Esophagus squamous epithelium (tissue), 5 donors: ENCODE measurements around the gene MICALL2. TPM values are rescaled to one million over a fixed set of nuclear protein-coding genes. Genes with fewer than 3 reads are reported as not detected.

ENCODE experiments used
- DNase-seq: peaks from one replicate; lab custom pipeline; 2025; lab: John Stamatoyannopoulos, UW
- H3K27ac ChIP-seq, 4 donors: fragments of 200-600 bp; sonication (generic); one replicate each; pipeline ENCODE4 v1.5.1; 2016 to 2019; ENCODE audit warnings: mild to moderate bottlenecking in 1 of 4
- H3K27me3 ChIP-seq, 4 donors: fragments of 200-600 bp; sonication (generic); 1 replicate in 3 of 4; 2 replicates in 1 of 4; pipeline versions ENCODE4 v1.5.1 to v1.6.0; 2017 to 2021; ENCODE audit warnings: antibody characterized with exemption in 1 of 4
- H3K36me3 ChIP-seq, 3 donors: fragments of 200-600 bp; sonication (generic); one replicate each; pipeline ENCODE4 v1.5.1; 2016 to 2019
- H3K4me1 ChIP-seq, 3 donors: fragments of 200-600 bp; sonication (generic); one replicate each; pipeline ENCODE4 v1.5.1; 2017 to 2019
- H3K4me3 ChIP-seq, 4 donors: fragments of 200-600 bp; sonication (generic); 1 replicate in 3 of 4; 2 replicates in 1 of 4; pipeline ENCODE4 v1.5.1; 2016 to 2019; ENCODE audit warnings: mild to moderate bottlenecking in 2 of 4, moderate library complexity in 1 of 4
- H3K9me3 ChIP-seq, 3 donors: fragments of 200-600 bp; sonication (generic); one replicate each; pipeline ENCODE4 v1.5.1; 2016 to 2019
- CTCF ChIP-seq, 6 experiments: fragments of 450-650 bp in 4 of 6; fragments of 200-600 bp in 2 of 6; sonication (generic) in 2 of 6; IDR thresholded peaks; one replicate each; pipeline ENCODE4 v1.5.1; 2016 to 2019; ENCODE audit warnings: antibody characterized with exemption in 6 of 6, mild to moderate bottlenecking in 4 of 6, moderate library complexity in 4 of 6
- POLR2A ChIP-seq, 4 donors: fragments of 450-650 bp; IDR thresholded peaks; one replicate each; pipeline ENCODE4 v1.6.1; 2017; ENCODE audit warnings: antibody characterized with exemption in 4 of 4, mild to moderate bottlenecking in 4 of 4, moderate library complexity in 3 of 4
- WGBS, 2 donors: methylation state at CpG; one replicate each; pipeline ENCODE4 v1.1.5; 2018; 5-methylcytosine and 5-hydroxymethylcytosine counted together
- intact Hi-C: fragments of 100-400 bp; cut with DNase I; formaldehyde crosslinking; loops from one replicate; pipeline ENCODE4 v1.15.0; 2022
- total RNA-seq, 4 donors: library from RNA; depleted of rRNA; stranded (reverse); fragments of >200 nt; gene quantifications; one replicate each; pipeline ENCODE4 v1.1.0, GENCODE V29; 2016
- donor health status: DM: yes; HTN: yes; CAD: no.

MICALL2 gene
- total RNA-seq, 4 donors from 2014 or later, result 14.1 to 17.5 (median 16.5) TPM

DNA sequence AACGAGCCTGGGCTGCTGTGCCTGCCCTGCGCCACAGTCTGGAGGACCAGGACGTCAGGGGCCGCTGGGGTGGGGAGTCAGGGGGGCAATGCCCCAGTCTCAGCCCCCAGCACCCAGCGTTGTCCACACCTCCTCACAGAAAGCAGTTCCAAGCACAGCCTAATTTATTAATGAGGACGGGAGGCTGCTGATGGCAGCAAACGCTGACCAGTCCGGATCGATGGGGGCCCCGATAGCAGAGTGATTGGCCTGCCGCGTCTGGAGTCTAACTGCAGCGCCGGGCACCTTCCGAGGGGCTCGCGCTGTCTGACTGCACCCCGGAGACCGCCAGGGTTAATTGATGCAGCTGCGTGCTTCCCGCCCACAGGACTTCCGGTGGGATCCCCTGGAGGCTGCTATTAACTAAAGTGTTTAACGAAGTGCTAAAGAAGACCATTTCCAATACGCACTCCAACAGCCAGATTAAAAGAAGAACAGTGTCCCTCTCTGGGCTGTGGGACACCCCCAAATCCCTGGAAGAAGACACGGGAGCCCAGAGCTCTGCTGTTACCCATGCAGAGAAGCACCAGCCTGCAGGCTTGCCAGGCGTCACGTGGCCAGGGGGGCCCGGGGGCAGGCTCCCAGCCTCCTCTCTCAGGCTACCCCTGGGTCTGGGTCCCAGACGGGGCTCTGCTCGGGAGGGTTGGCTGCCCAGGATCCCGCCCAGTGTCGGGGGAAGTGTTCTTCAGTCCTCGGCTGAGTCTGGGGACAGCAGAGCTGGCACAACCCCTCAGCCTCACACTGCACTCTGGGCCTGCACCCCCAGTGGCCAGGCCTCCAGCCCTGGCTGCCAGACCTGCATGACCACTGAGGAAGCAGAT is 63.8 kb downstream of the MICALL2 start:
- DNase-seq, result no peak
- Histone ChIP-seq H3K4me3 (no peak overlapping the region), H3K4me1 (no peaks in the 10 kb centered on the region), H3K36me3 (no peaks in the 10 kb centered on the region), H3K27ac (no peak overlapping the region), H3K27me3 (peaks cover 0 to 97% (median 0%) of the 10 kb centered on the region in 4 donors), H3K9me3 (peaks cover 0 to 24% (median 12%) of the 10 kb centered on the region in 3 donors)
- intact Hi-C loops, result no loop called here
- TF ChIP-seq CTCF (IDR thresholded peaks at IDR 0.05) (no peak), POLR2A (IDR thresholded peaks at IDR 0.05) (no peak)
- 72 to 77% methylated on average over 15 to 21 of the region's 33 CpGs for WGBS, 2 donors

GRCh38 chr7:1394371-1394770 is 64.9 kb downstream of the MICALL2 start:
- peaks cover 0 to 90% (median 0%) of the 10 kb centered on the region in 4 donors for H3K27me3 ChIP-seq
- WGBS, 2 donors, result 64 to 86% methylated on average over 2 to 3 of the region's 4 CpGs
- no peak overlapping the region for H3K27ac ChIP-seq
- no peaks in the 10 kb centered on the region for H3K36me3 ChIP-seq
- no peak for DNase-seq
- TF ChIP-seq CTCF (IDR thresholded peaks at IDR 0.05) (no peak), POLR2A (IDR thresholded peaks at IDR 0.05) (no peak)
- peaks cover 0 to 24% (median 12%) of the 10 kb centered on the region in 3 donors for H3K9me3 ChIP-seq
- no peaks in the 10 kb centered on the region for H3K4me1 ChIP-seq
- no peak overlapping the region for H3K4me3 ChIP-seq
- intact Hi-C loops, result no loop called here

- no peaks in the 10 kb centered on the region for H3K4me1 ChIP-seq
- no peak overlapping the region for H3K27ac ChIP-seq
- H3K9me3 ChIP-seq, result peaks cover 0 to 24% (median 12%) of the 10 kb centered on the region in 3 donors
- WGBS, 2 donors, result 100% methylated on average over 1 of the region's 7 CpGs; no CpG with 5 or more reads in 1 of the 2 donors
- no peak overlapping the region for H3K4me3 ChIP-seq
- no peaks in the 10 kb centered on the region for H3K36me3 ChIP-seq
- intact Hi-C loops, result no loop called here
- DNase-seq, result no peak
- TF ChIP-seq POLR2A (IDR thresholded peaks at IDR 0.05) (no peak), CTCF (IDR thresholded peaks at IDR 0.05) (no peak)
- peaks cover 0 to 90% (median 0%) of the 10 kb centered on the region in 4 donors for H3K27me3 ChIP-seq
Measured at GRCh38 chr7:1393421-1393820, 65.8 kb downstream of the MICALL2 start.

- H3K27ac ChIP-seq, result no peak overlapping the region
- peaks cover 0 to 90% (median 0%) of the 10 kb centered on the region in 4 donors for H3K27me3 ChIP-seq
- peaks cover 0 to 24% (median 12%) of the 10 kb centered on the region in 3 donors for H3K9me3 ChIP-seq
- H3K4me3 ChIP-seq, result no peak overlapping the region
- intact Hi-C loops, result no loop called here
- no peaks in the 10 kb centered on the region for H3K4me1 ChIP-seq
- TF ChIP-seq CTCF (IDR thresholded peaks at IDR 0.05) (no peak), POLR2A (IDR thresholded peaks at IDR 0.05) (no peak)
- 80% methylated on average over 3 of the region's 4 CpGs; no CpG with 5 or more reads in 1 of the 2 donors for WGBS, 2 donors
- no peak for DNase-seq
- H3K36me3 ChIP-seq, result no peaks in the 10 kb centered on the region
Measured at GRCh38 chr7:1392556-1392955, 66.7 kb downstream of the MICALL2 start.

GRCh38 chr7:1391449-1391848 is 67.8 kb downstream of the MICALL2 start:
- intact Hi-C loops, result no loop called here
- peaks cover 0 to 90% (median 0%) of the 10 kb centered on the region in 4 donors for H3K27me3 ChIP-seq
- TF ChIP-seq POLR2A (IDR thresholded peaks at IDR 0.05) (no peak), CTCF (IDR thresholded peaks at IDR 0.05) (no peak)
- 64 to 81% methylated on average over 4 of the region's 4 CpGs for WGBS, 2 donors
- no peaks in the 10 kb centered on the region for H3K36me3 ChIP-seq
- no peak overlapping the region for H3K4me3 ChIP-seq
- no peaks in the 10 kb centered on the region for H3K4me1 ChIP-seq
- peaks cover 0 to 24% (median 12%) of the 10 kb centered on the region in 3 donors for H3K9me3 ChIP-seq
- H3K27ac ChIP-seq, result no peak overlapping the region
- DNase-seq, result no peak
